GM21381 (cell line): ENCODE measurements around the gene GABRR2.
"Not testable (repeated sequence)": the region's sequence is repeated elsewhere in the genome, so short reads cannot be mapped to it uniquely, and the experiment has no call there.

Experiments used
- ATAC-seq: cut with Tn5 transposase; IDR thresholded peaks from one replicate; pipeline ENCODE4 v1.9.1; 2021; ENCODE audit warnings: mild to moderate bottlenecking, moderate library complexity; ENCODE audit not compliant: unreplicated experiment

GABRR2 gene

GRCh38 chr6:89295116-89295515 lies 20.0 kb downstream of the GABRR2 start:
- ATAC-seq = not testable (repeated sequence)

GRCh38 chr6:89291256-89291819 lies 23.8 kb downstream of the GABRR2 start:
- no peak for ATAC-seq

GRCh38 chr6:89290401-89291155 lies 24.5 kb downstream of the GABRR2 start:
- no peak for ATAC-seq

GRCh38 chr6:89289710-89290109 lies 25.4 kb downstream of the GABRR2 start:
- no peak for ATAC-seq

GRCh38 chr6:89287351-89288028 lies 27.6 kb downstream of the GABRR2 start:
- ATAC-seq = no peak

- no peak for ATAC-seq
Observed at GRCh38 chr6:89286516-89286915, 28.6 kb downstream of the GABRR2 start.

GRCh38 chr6:89284963-89285735 lies 29.9 kb downstream of the GABRR2 start:
- ATAC-seq = no peak

GRCh38 chr6:89284081-89284480 lies 31.0 kb downstream of the GABRR2 start:
- no peak for ATAC-seq

- ATAC-seq = no peak
Observed at GRCh38 chr6:89282749-89283148, 32.4 kb downstream of the GABRR2 start.

GRCh38 chr6:89281779-89282246 lies 33.3 kb downstream of the GABRR2 start:
- peak; percentile 96 for ATAC-seq

GRCh38 chr6:89278956-89279355 lies 36.1 kb downstream of the GABRR2 start:
- no peak for ATAC-seq

- no peak for ATAC-seq
Observed at GRCh38 chr6:89275900-89276299, 39.2 kb downstream of the GABRR2 start.

GRCh38 chr6:89273816-89274215 lies 41.3 kb downstream of the GABRR2 start:
- no peak for ATAC-seq

- ATAC-seq = no peak
Observed at GRCh38 chr6:89272596-89272995, 42.5 kb downstream of the GABRR2 start.

GRCh38 chr6:89270951-89271721 lies 44.0 kb downstream of the GABRR2 start:
- ATAC-seq = peak; percentile 57

- ATAC-seq = no peak
Observed at GRCh38 chr6:89269981-89270380, 45.1 kb downstream of the GABRR2 start.

- no peak for ATAC-seq
Observed at GRCh38 chr6:89269252-89269651, 45.8 kb downstream of the GABRR2 start.

GRCh38 chr6:89268776-89269175 lies 46.3 kb downstream of the GABRR2 start:
- no peak for ATAC-seq

GRCh38 chr6:89267918-89268317 lies 47.2 kb downstream of the GABRR2 start:
- no peak for ATAC-seq

- ATAC-seq = no peak
Observed at GRCh38 chr6:89264296-89264695, 50.8 kb downstream of the GABRR2 start.
